ENCODE results near the gene DTL. TPM values are rescaled to one million over a fixed set of nuclear protein-coding genes. Genes with fewer than 3 reads are reported as not detected.

The DTL gene
- total RNA-seq, 1 donor from 2014 or later = 11.6 TPM

- no peaks in the 10 kb centered on the region for H3K9me3 Mint-ChIP-seq (ENCODE audit: unreplicated experiment)
- DNase-seq (ENCODE audit: low spot score) = no peak
- peak overlapping the region; percentile 53 for H3K27ac Mint-ChIP-seq (ENCODE audit: unreplicated experiment)
- no peak for TF ChIP-seq CTCF (IDR thresholded peaks at IDR 0.05; ENCODE audit: unreplicated experiment)
- H3K4me1 Mint-ChIP-seq (ENCODE audit: unreplicated experiment) = peaks cover 15% of the 10 kb centered on the region
- peaks cover 3% of the 10 kb centered on the region for H3K36me3 Mint-ChIP-seq (ENCODE audit: low read depth, unreplicated experiment)
- H3K4me3 Mint-ChIP-seq (ENCODE audit: unreplicated experiment) = no peak overlapping the region
- H3K27me3 Mint-ChIP-seq (ENCODE audit: unreplicated experiment) = no peaks in the 10 kb centered on the region
Measured at GRCh38 chr1:212152869-212153268, 117.3 kb downstream of the DTL start.

GRCh38 chr1:212153635-212154034, 118.1 kb downstream of the DTL start:
- no peaks in the 10 kb centered on the region for H3K9me3 Mint-ChIP-seq (ENCODE audit: unreplicated experiment)
- no peak for DNase-seq (ENCODE audit: low spot score)
- no peak overlapping the region for H3K4me3 Mint-ChIP-seq (ENCODE audit: unreplicated experiment)
- no peaks in the 10 kb centered on the region for H3K27me3 Mint-ChIP-seq (ENCODE audit: unreplicated experiment)
- TF ChIP-seq CTCF (IDR thresholded peaks at IDR 0.05; ENCODE audit: unreplicated experiment) = no peak
- H3K4me1 Mint-ChIP-seq (ENCODE audit: unreplicated experiment) = peaks cover 15% of the 10 kb centered on the region
- peaks cover 3% of the 10 kb centered on the region for H3K36me3 Mint-ChIP-seq (ENCODE audit: low read depth, unreplicated experiment)
- no peak overlapping the region for H3K27ac Mint-ChIP-seq (ENCODE audit: unreplicated experiment)

Small RNA genes within 50 kb of the gene (microRNA-seq; reads per million reads assigned to microRNA genes)
- not detected for gene MIR3122 (ENCODE audit: unreplicated experiment)

Other genes starting within 250 kb of the DTL start
- 34.7 TPM for gene LPGAT1, start 205.0 kb upstream of the DTL start, total RNA-seq (ENCODE audit: unreplicated experiment)
- 8.9 TPM for gene INTS7, start 191 bp upstream of the DTL start, total RNA-seq (ENCODE audit: unreplicated experiment)
- 25.5 TPM for gene PPP2R5A, start 249.7 kb downstream of the DTL start, total RNA-seq (ENCODE audit: unreplicated experiment)